K562 (cell line): Measurements from ENCODE around the gene IL12RB2. TPM values are rescaled to one million over a fixed set of nuclear protein-coding genes. Genes with fewer than 3 reads are reported as not detected.

ENCODE experiments used
- C11orf30 ChIP-seq: fragments of 450-650 bp; IDR thresholded peaks from 2 replicates; pipeline ENCODE4 v1.6.1; 2016; ENCODE audit warnings: low read depth, mild to moderate bottlenecking
- ZNF12 ChIP-seq: sonication (generic); formaldehyde crosslinking; IDR thresholded peaks from 2 replicates; pipeline ENCODE4 v1.4.0; 2020; ENCODE audit warnings: mild to moderate bottlenecking, missing genetic modification reagents
- ZNF121 ChIP-seq: sonication (generic); formaldehyde crosslinking; conservative IDR thresholded peaks from 2 replicates; pipeline ENCODE4 v1.8.0; 2022; ENCODE audit warnings: missing genetic modification reagents
- polyA plus RNA-seq, 8 experiments: library from polyadenylated mRNA; depleted of rRNA in 4 of 8; stranded (reverse) in 5 of 8; unstranded in 3 of 8; fragments of >200 nt; fragmentation: Nextera tagmentation in 2 of 8; fragmentation: Illumina TruSeq in 1 of 8; extraction: Ambion mirVana in 2 of 8; extraction: Trizol in 1 of 8; gene quantifications; 2 replicates each; pipeline versions ENCODE4 v1.2.1 to v1.2.3, GENCODE V29; 2011 to 2014; ENCODE audit warnings: inconsistent platforms in 1 of 8, missing spikeins in 1 of 8
- total RNA-seq, 7 experiments: library from RNA; depleted of rRNA in 6 of 7; stranded (reverse); fragments of >200 nt in 6 of 7; fragmentation: Illumina TruSeq in 2 of 7; extraction: Trizol in 2 of 7; gene quantifications; 2 replicates each; pipeline versions ENCODE4 v1.2.1 to v1.2.3, GENCODE V29; 2011 to 2021; ENCODE audit warnings: low replicate concordance in 1 of 7
- TF ChIP-seq, protein P1 (sequence below), 2 experiments: fragments of 450-650 bp; IDR thresholded peaks; 2 replicates each; pipeline ENCODE4 v1.6.1; 2016; ENCODE audit warnings: mild to moderate bottlenecking in 2 of 2, borderline replicate concordance in 1 of 2, low read depth in 1 of 2, moderate library complexity in 1 of 2
- TF ChIP-seq, protein P2 (sequence below): fragments of 450-650 bp; IDR thresholded peaks from 2 replicates; pipeline ENCODE4 v1.6.1; 2016
- TF ChIP-seq, protein P3 (sequence below): fragments of 250-450 bp; sonication (Bioruptor Pico); IDR thresholded peaks from 2 replicates; pipeline ENCODE4 v1.4.0; 2020; ENCODE audit warnings: mild to moderate bottlenecking, moderate library complexity
- TF ChIP-seq, protein P4 (sequence below): fragments of 200-800 bp; sonication (Bioruptor generic); IDR thresholded peaks from 2 replicates; pipeline ENCODE4 v1.6.1; 2017; ENCODE audit warnings: missing genetic modification characterization, missing compliant biosample characterization

Gene IL12RB2
- total and polyA plus RNA-seq, 9 of the 15 experiments (the other 6 are each of a cell fraction or from before 2014, with no cell fraction given), result 0.39 to 3.3 (median 1.9) TPM

DNA sequence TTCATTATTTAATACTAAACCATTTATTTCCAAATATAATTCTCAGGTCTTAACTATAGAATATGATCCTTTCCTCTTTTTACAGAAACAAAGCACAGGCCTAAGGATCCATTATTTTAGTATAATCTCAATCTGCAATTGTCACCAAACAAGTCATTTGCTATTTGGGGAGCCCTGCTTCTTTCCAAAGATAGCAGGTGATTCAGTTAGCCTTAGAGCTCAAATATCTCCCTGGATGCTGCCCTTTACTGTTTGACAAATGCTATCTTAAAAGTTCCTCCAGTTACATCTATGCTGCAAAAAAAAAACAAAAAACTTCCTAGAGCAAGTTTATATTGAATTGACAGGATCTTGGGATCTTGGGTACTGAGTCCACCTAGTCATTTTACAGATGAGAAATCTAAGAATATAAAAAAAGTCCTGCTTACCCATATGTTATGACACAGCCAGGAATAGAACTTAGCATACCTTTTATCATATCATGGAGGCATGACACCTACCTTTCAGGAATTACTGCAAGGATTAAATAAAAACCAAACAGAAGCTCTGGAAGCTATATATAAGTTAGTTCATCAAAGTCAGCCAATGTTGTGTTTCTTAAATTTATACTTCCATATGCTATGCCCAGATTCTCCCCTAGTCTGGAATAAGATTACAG is 113.3 kb downstream of the IL12RB2 start (continued):
- TF ChIP-seq, protein P1, sequence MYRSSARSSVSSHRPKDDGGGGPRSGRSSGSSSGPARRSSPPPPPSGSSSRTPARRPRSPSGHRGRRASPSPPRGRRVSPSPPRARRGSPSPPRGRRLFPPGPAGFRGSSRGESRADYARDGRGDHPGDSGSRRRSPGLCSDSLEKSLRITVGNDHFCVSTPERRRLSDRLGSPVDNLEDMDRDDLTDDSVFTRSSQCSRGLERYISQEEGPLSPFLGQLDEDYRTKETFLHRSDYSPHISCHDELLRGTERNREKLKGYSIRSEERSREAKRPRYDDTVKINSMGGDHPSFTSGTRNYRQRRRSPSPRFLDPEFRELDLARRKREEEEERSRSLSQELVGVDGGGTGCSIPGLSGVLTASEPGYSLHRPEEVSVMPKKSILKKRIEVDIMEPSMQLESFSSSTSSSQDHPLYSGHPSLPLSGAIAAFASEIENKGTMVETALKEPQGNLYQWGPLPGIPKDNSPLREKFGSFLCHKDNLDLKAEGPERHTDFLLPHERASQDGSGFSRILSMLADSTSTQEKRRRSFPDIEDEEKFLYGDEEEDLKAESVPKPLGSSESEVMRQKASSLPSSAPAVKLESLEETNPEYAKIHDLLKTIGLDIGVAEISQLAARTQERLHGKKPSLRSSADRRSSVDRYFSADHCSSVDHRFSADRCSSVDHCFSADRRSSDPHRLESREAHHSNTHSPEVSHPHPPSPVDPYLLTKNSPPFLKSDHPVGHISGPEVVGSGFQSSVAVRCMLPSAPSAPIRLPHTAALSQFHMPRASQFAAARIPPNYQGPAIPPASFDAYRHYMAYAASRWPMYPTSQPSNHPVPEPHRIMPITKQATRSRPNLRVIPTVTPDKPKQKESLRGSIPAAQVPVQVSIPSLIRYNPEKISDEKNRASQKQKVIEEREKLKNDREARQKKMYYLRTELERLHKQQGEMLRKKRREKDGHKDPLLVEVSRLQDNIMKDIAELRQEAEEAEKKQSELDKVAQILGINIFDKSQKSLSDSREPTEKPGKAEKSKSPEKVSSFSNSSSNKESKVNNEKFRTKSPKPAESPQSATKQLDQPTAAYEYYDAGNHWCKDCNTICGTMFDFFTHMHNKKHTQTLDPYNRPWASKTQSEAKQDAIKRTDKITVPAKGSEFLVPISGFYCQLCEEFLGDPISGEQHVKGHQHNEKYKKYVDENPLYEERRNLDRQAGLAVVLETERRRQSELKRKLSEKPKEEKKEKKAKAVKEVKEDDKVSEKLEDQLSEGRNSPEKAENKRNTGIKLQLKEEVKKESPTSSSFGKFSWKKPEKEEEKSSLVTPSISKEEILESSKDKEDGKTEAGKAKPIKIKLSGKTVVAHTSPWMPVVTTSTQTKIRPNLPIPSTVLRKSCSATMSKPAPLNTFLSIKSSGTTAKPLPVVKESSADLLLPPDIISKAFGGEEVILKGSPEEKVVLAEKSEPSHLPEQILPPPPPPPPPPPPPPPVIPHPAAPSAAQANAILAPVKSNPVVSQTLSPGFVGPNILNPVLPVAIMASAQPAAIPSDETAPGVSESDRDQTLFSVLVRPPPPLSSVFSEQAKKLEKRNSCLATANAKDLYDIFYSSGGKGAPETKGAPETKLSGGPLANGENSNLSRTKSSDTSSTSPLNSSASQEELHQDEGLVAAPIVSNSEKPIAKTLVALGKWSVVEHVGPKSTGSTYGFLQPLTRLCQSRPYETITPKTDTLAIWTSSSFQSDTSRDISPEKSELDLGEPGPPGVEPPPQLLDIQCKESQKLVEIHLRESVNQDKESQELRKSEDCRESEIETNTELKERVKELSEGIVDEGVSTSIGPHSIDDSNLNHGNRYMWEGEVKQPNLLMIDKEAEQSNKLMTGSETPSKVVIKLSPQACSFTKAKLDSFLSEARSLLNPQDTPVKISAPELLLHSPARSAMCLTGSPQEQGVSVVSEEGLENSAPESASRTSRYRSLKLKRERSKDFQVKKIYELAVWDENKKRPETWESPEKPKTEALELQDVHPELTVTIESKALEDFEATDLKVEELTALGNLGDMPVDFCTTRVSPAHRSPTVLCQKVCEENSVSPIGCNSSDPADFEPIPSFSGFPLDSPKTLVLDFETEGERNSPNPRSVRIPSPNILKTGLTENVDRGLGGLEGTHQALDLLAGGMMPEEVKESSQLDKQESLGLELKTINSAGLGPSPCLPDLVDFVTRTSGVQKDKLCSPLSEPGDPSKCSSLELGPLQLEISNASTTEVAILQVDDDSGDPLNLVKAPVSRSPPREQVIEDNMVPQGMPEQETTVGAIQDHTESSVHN (IDR thresholded peaks at IDR 0.05; ENCODE audit: borderline replicate concordance in 1 of 2, low read depth in 1 of 2), result no peak
- TF ChIP-seq C11orf30 (no peak), ZNF121 (no peak), ZNF12 (CRISPR knock-in tag) (no peak)
- TF ChIP-seq, protein P2, sequence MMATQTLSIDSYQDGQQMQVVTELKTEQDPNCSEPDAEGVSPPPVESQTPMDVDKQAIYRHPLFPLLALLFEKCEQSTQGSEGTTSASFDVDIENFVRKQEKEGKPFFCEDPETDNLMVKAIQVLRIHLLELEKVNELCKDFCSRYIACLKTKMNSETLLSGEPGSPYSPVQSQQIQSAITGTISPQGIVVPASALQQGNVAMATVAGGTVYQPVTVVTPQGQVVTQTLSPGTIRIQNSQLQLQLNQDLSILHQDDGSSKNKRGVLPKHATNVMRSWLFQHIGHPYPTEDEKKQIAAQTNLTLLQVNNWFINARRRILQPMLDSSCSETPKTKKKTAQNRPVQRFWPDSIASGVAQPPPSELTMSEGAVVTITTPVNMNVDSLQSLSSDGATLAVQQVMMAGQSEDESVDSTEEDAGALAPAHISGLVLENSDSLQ, result no peak
- TF ChIP-seq, protein P3, sequence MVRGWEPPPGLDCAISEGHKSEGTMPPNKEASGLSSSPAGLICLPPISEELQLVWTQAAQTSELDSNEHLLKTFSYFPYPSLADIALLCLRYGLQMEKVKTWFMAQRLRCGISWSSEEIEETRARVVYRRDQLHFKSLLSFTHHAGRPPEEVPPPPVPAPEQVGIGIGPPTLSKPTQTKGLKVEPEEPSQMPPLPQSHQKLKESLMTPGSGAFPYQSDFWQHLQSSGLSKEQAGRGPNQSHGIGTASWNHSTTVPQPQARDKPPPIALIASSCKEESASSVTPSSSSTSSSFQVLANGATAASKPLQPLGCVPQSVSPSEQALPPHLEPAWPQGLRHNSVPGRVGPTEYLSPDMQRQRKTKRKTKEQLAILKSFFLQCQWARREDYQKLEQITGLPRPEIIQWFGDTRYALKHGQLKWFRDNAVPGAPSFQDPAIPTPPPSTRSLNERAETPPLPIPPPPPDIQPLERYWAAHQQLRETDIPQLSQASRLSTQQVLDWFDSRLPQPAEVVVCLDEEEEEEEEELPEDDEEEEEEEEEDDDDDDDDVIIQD (CRISPR knock-in tag), result no peak
- TF ChIP-seq, protein P4, sequence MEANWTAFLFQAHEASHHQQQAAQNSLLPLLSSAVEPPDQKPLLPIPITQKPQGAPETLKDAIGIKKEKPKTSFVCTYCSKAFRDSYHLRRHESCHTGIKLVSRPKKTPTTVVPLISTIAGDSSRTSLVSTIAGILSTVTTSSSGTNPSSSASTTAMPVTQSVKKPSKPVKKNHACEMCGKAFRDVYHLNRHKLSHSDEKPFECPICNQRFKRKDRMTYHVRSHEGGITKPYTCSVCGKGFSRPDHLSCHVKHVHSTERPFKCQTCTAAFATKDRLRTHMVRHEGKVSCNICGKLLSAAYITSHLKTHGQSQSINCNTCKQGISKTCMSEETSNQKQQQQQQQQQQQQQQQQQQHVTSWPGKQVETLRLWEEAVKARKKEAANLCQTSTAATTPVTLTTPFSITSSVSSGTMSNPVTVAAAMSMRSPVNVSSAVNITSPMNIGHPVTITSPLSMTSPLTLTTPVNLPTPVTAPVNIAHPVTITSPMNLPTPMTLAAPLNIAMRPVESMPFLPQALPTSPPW (CRISPR knock-in tag), result no peak
